HG02973 (cell line): Measurements from ENCODE around the gene FBXW5.
A peak's percentile ranks its signal among the peaks of the same experiment; 100 is the strongest.

Experiments used
- ATAC-seq: cut with Tn5 transposase; IDR thresholded peaks from one replicate; pipeline ENCODE4 v1.9.1; 2021; ENCODE audit warnings: moderate library complexity; ENCODE audit not compliant: unreplicated experiment

Gene FBXW5

DNA sequence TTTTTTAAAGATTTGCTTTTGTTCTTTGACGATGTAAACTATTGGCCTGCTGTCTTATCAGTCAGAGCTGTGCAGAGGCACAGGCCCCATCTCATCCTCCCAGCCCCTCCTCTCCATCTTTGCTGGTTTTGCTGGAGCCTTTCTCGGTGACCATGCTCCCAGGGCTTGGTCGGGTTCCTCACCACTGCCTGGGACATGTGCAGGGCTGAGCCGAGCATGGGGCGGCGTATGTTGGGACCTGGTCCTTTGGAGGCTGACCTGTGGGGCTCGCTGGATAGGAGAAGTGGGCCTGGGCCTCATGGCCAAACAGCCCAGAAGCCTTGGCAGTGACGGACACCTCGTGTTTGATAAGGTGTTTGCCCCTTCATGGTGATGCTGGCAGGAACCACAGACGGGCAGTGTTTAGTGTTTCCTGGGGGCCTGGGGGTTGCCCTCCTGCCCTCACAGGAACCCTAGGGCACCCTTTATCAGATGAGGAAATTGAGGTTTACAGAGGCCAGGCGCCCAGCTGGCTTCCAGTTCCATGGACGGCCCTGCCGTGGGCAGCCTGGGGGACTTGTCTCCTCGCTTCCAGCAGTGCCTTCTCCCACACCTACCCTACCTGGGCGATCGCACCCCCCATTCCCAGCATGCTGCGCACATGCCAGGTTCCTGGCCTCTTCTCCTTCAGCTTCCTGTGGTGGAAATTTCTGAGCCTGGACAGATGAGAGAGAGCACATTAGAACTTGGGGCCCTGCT, 30.7 kb downstream of the FBXW5 start:
- no peak for ATAC-seq

DNA sequence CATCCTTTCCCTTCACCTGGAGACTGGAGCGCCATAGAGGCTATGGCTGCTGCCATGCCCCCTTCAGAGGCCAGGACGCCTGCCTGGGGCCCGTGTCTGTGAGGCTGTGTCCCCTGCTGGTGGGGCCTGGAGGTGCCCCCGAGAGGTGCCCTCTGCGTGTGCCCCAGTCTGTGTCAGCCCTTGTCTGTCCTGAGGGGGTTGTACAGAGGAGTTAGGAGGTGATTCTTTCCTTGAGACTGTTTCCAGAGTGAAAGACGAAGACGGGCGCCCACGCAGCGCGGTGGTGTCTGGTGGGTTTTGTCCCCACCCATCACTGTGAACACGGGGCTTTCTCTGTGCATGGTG, 33.7 kb downstream of the FBXW5 start:
- ATAC-seq, result no peak

GRCh38 chr9:136910197-136910900, 34.2 kb downstream of the FBXW5 start:
- no peak for ATAC-seq

DNA sequence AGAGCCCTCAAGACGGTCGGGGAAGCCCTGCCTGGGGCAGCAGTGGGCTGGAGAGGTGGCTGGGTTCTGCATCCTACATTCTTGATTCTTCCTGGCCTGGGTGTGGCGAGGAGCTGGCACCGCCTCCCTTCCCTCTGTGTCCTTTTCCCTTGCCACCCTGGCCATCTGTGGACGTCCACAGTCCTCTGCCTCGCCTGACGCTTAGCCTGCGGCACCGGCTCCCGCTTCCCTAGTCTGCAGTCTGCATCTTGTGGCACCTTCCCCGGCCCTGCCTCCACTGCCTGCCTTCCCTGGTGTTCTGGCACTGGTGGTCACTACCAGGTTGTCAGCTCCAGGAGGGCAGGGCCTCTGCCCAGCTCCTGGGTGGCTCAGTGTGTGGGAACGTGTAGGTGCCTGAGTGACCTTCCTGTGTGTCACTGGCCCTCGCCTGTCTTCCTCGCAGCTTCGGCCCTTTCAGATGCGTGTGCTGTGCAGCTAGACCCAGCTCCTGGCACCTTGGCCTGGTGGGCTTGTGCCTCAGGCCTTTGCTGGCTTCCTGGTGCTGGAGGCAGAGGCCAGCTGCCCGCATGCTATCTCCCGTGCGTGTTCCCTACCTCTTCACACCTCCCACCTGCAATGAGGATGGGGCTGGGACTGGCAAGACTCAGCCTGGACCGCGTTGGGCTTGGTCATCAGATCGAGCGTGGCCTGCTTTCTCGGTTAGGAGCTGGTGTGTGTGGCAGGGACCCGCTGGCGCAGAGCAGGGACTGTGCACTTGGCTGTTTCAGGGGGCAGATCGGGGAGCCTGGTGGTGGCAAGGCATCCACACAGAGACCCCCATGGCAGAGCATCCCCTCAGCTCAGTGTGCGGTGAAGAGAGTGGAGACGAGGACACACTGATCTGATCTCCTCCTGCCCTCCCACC, 37.3 kb downstream of the FBXW5 start:
- ATAC-seq, result no peak

DNA sequence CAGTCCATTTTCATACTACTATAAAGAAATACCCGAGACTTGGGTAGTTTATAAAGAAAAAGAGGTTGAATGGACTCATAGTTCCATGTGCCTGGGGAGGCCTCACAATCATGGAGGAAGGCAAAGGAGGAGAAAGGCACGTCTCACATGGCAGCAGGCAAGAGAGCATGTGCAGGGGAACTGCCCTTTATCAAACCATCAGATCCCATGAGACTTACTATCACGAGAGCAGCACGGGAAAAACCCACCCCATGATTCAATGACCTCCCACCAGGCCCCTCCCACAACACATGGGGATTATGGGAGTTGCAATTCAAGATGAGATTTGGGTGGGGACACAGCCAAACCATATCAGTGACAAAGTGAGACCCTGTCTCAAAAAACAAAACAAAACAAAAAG, 38.3 kb downstream of the FBXW5 start:
- ATAC-seq, result no peak

DNA sequence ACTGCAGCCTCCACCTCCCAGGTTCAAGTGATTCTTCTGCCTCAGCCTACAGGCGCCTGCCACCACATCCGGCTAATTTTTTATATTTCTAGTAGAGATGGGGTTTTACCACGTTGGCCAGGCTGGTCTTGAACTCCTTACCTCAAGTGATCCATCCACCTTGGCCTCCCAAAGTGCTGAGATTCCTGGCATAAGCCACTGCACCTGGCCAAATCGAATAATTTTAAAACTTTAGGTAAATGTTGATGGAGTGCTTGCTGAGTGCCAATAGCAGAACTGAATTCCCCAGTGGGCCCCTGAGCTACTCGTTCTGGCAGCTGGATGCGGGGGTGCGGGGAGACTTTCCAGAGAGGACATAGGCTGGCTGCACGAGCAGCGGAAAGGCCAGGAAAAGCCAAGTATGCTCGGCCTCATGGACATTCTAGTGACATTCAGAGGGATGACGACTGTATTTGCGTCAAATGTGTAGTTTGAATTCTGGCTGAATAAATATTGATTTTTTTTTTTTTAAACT, 41.4 kb downstream of the FBXW5 start:
- no peak for ATAC-seq

GRCh38 chr9:136902259-136902821, 42.2 kb downstream of the FBXW5 start:
- peak; percentile 52 for ATAC-seq

GRCh38 chr9:136901516-136902258, 42.9 kb downstream of the FBXW5 start:
- peak; percentile 41 for ATAC-seq

DNA sequence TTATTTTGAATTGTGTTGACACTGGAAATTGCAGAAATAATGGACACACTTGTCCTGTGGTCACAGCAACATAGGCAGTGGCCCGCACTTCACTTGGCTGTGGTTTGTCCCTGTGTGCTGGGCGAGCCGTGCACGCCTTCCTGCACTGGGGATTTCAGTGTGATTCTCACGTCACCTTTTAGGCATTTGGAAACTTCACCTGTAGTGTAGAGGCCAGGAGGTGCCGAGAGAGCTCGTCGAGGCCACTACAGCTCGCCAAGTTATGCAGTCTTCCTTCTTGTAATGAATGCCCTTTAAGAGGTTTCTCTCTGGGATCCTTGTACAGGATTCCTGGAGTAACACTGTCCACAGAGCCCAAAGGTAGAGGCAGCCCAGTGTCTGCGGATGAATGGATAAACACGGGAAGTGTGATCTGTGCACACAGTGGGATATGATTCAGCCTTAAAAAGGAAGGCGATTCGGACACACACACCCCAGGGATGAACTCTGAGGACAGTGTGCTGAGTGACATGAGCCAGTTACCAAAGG, 43.5 kb downstream of the FBXW5 start:
- no peak for ATAC-seq

DNA sequence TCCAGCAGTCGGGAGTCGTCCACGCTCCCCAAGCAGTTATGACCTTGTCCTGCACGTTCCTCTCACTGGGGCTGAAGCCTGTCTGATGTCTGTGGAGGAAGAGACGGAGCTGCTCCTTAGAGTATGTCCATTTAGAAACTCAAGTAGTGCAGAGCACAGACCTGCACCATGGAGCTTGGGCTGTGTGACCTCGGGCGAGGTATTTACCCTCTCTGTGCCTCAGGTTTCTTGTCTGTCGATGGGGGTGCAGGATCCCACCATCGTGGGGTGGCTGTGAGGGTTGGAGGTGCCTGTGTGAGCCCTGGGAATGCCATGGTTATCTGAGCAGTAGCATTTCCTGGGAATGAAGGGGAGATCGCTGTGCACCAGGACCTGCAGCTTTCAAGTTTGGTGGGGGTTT, 44.0 kb downstream of the FBXW5 start:
- ATAC-seq, result no peak

DNA sequence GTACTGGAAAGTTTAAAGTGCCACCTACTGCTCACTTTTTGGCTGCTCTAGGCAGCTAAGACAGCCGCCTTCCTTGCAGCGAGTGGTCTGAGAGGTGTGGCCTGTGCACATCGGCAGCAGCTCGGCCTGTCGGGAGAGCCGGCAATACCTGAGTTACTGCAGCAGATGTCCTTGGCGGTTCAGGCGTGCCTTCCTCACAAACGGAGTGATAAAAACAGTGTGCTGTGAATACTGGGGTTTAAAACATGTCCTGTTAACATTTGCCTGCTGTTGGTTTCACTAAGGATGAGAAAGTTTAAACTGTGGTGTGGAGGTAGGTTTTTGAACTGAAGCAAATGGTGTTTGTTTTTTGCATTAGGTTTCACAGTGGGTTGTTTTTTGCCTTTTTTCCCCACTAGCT, 45.3 kb downstream of the FBXW5 start:
- no peak for ATAC-seq

GRCh38 chr9:136898483-136899100, 45.9 kb downstream of the FBXW5 start:
- no peak for ATAC-seq

- no peak for ATAC-seq
These were observed 48.5 kb downstream of the FBXW5 start for GRCh38 chr9:136896027-136896426.

DNA sequence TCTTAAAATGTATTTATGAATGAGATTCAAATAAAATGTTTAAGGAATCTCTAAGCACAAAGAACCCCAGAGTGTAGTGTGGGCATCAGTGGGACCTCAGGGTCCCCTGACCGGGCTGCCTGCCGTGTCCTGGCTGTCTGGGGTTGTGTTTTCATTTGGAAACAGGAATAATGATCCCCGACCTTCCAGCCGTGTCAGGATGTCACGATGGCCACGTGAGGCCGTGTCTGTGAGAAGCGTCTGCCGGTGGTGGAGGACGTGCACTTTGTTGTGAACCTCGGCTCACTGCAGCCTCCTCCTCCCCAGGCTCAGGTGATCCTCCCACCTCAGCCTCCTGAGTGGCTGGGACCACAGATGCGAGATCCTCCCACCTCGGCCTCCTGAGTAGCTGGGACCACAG, 53.9 kb downstream of the FBXW5 start:
- ATAC-seq, result no peak
